Kidney epithelial cell (primary cell): ENCODE measurements around the gene NEK8. TPM values are rescaled to one million over a fixed set of nuclear protein-coding genes. Genes with fewer than 3 reads are reported as not detected.
"Not testable (repeated sequence)": the region's sequence is repeated elsewhere in the genome, so short reads cannot be mapped to it uniquely, and the experiment has no call there.

Experiments
- DNase-seq: peaks from one replicate; pipeline ENCODE4 v3.0.0-alpha.2; 2010; ENCODE audit warnings: low read depth
- H3K27me3 ChIP-seq: 2 replicates; pipeline ENCODE4 v1.6.0; 2011; ENCODE audit warnings: low read length; ENCODE audit not compliant: control insufficient read depth, insufficient read depth
- H3K36me3 ChIP-seq: 2 replicates; pipeline ENCODE4 v1.5.1; 2011; ENCODE audit warnings: low read length; ENCODE audit not compliant: control insufficient read depth, insufficient read depth
- H3K4me3 ChIP-seq: 2 replicates; pipeline ENCODE4 v1.5.1; 2011; ENCODE audit warnings: low read depth, mild to moderate bottlenecking, control low read depth, low read length
- total RNA-seq: library from RNA; depleted of rRNA; stranded (reverse); fragments of >200 nt; gene quantifications from 2 replicates; pipeline ENCODE4 v1.2.3, GENCODE V29; 2015
- TF ChIP-seq, protein P1 (sequence below): IDR thresholded peaks from 2 replicates; pipeline ENCODE4 v1.5.1; 2011; ENCODE audit warnings: mild to moderate bottlenecking, moderate library complexity, low read length, control low read depth, inconsistent platforms; ENCODE audit not compliant: insufficient read depth, poor library complexity, severe bottlenecking

Gene NEK8
- total RNA-seq, 1 donor from 2014 or later = 4.3 TPM

GRCh38 chr17:28717578-28718332 is 10.8 kb upstream of the NEK8 start, which contains the start of gene RAB34:
TSS of gene RAB34 (minus strand) at chr17:28717868. CDS start at chr17:28717266, 602 bp downstream.
- Histone ChIP-seq H3K36me3 (peaks cover 8% of the 10 kb centered on the region), H3K27me3 (no peaks in the 10 kb centered on the region), H3K4me3 (peak within 1 kb of the TSS; percentile 75)
- DNase-seq = no peak
- TF ChIP-seq, protein P1, sequence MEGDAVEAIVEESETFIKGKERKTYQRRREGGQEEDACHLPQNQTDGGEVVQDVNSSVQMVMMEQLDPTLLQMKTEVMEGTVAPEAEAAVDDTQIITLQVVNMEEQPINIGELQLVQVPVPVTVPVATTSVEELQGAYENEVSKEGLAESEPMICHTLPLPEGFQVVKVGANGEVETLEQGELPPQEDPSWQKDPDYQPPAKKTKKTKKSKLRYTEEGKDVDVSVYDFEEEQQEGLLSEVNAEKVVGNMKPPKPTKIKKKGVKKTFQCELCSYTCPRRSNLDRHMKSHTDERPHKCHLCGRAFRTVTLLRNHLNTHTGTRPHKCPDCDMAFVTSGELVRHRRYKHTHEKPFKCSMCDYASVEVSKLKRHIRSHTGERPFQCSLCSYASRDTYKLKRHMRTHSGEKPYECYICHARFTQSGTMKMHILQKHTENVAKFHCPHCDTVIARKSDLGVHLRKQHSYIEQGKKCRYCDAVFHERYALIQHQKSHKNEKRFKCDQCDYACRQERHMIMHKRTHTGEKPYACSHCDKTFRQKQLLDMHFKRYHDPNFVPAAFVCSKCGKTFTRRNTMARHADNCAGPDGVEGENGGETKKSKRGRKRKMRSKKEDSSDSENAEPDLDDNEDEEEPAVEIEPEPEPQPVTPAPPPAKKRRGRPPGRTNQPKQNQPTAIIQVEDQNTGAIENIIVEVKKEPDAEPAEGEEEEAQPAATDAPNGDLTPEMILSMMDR = peak; percentile 24

DNA sequence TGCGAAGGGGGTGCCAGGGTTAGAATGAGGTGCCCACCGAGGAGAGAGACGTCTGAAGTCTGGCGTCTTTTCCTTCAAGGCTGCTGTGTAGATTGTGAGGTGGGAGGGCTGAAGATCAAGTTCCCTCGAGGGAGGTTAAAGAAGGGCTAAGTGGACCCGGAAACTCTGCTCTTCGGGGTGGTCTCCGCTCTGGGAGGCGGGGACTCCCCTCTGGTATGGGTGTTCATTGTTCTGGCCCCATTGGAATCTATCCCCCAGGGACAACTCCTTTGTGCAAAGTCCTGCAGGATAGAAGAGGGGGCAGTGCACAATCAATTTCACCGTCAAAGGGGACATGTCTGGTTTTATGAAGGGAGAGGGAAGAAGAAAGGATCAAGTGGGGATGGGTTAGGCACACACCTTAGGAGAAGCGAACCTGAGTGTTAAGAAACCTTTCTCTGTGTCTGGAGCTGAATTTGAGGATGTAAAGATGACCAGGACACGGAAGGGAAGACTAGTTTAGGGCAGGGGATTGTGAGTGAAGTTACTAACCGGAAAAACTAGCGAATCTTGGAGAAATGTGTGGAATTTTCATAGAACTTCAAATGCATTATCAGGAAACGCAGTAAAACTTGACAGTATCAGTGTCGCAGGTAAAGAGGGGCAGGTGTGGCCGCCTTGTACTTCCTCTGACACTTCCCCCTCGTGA is 10.1 kb upstream of the NEK8 start:
- peak overlapping the region; percentile 80 for H3K4me3 ChIP-seq
- no peak for DNase-seq
- H3K27me3 ChIP-seq = no peaks in the 10 kb centered on the region
- H3K36me3 ChIP-seq = peaks cover 9% of the 10 kb centered on the region
- TF ChIP-seq, protein P1 = no peak

DNA sequence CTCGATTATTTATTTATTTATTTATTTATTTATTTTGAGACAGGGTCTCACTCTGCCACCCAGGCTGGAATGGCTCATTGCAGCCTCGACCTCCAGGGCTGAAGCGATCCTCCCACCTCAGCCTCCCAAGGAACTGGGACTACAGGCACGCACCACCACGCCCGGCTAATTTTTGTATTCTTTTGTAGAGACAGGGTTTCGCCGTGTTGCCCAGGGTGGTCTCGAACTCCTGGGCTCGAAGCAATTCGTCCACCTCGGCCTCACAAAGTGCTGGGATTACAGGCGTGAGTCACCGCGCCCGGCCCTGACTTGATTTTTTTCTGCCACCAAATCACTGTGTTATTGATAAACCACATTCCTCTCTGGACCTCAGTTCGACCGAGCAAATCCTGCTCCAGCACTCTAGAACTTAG is 9.6 kb upstream of the NEK8 start:
- H3K27me3 ChIP-seq = no peaks in the 10 kb centered on the region
- no peak for DNase-seq
- H3K4me3 ChIP-seq = peak overlapping the region; percentile 80
- H3K36me3 ChIP-seq = peaks cover 7% of the 10 kb centered on the region
- TF ChIP-seq, protein P1 = no peak

- peaks cover 5% of the 10 kb centered on the region for H3K36me3 ChIP-seq
- peak overlapping the region; percentile 80 for H3K4me3 ChIP-seq
- H3K27me3 ChIP-seq = no peaks in the 10 kb centered on the region
- TF ChIP-seq, protein P1 = no peak
- no peak for DNase-seq
Measured at GRCh38 chr17:28720247-28720996, 8.2 kb upstream of the NEK8 start.

GRCh38 chr17:28720997-28721329 is 7.6 kb upstream of the NEK8 start:
- DNase-seq, H3K36me3 ChIP-seq, H3K27me3 ChIP-seq: not testable (repeated sequence)
- H3K4me3 ChIP-seq = peak overlapping the region; percentile 80
